Transverse colon (tissue), 4 donors: Measurements from ENCODE around the gene CCL22. TPM values are rescaled to one million over a fixed set of nuclear protein-coding genes. Genes with fewer than 3 reads are reported as not detected.

ENCODE experiments used
- DNase-seq: peaks from one replicate; pipeline ENCODE4 v3.0.0-alpha.2; 2019
- H3K27ac ChIP-seq, 4 donors: fragments of 200-600 bp; sonication (generic); 2 replicates each; pipeline ENCODE4 v1.5.1; 2016 to 2018; ENCODE audit warnings: inconsistent platforms in 4 of 4
- H3K27me3 ChIP-seq: fragments of 200-600 bp; sonication (generic); 2 replicates; pipeline ENCODE4 v1.5.1; 2017; ENCODE audit warnings: inconsistent platforms
- H3K36me3 ChIP-seq, 4 donors: fragments of 200-600 bp; sonication (generic); 2 replicates each; pipeline ENCODE4 v1.5.1; 2017 to 2019; ENCODE audit warnings: inconsistent platforms in 4 of 4
- H3K4me1 ChIP-seq, 4 donors: fragments of 200-600 bp; sonication (generic); 2 replicates each; pipeline ENCODE4 v1.5.1; 2017 to 2020; ENCODE audit warnings: inconsistent platforms in 4 of 4
- H3K4me3 ChIP-seq, 4 donors: fragments of 200-600 bp; sonication (generic); 1 replicate in 1 of 4; 2 replicates in 3 of 4; pipeline versions ENCODE4 v1.5.1 to v1.6.1; 2017 to 2019; ENCODE audit warnings: inconsistent platforms in 4 of 4
- H3K9me3 ChIP-seq, 2 donors: fragments of 200-600 bp; sonication (generic); 2 replicates each; pipeline ENCODE4 v1.5.1; 2017 to 2019; ENCODE audit warnings: inconsistent platforms in 2 of 2
- EP300 ChIP-seq: sonication (generic); formaldehyde crosslinking; IDR thresholded peaks from one replicate; pipeline ENCODE4 v1.6.1; 2017; ENCODE audit warnings: antibody characterized with exemption, low read depth
- POLR2A ChIP-seq: fragments of 450-650 bp; IDR thresholded peaks from one replicate; pipeline ENCODE4 v1.6.1; 2016; ENCODE audit warnings: antibody characterized with exemption, mild to moderate bottlenecking, moderate library complexity
- POLR2AphosphoS5 ChIP-seq, 3 donors: sonication (generic); formaldehyde crosslinking; IDR thresholded peaks; one replicate each; pipeline ENCODE4 v1.6.1; 2016; ENCODE audit warnings: antibody characterized with exemption in 3 of 3
- WGBS, 2 donors: methylation state at CpG; one replicate each; pipeline ENCODE4 v1.1.5; 2018; ENCODE audit warnings: low coverage in 1 of 2; 5-methylcytosine and 5-hydroxymethylcytosine counted together
- in situ Hi-C, 4 donors: fragments of 200-750 bp; cut with MboI; loops; one replicate each; pipeline versions ENCODE4 v1.15.0 to v1.15.1; 2017; ENCODE audit warnings: low sequenced_read_pairs in 3 of 4, low pct_ligation_motif_present in 1 of 4, low pct_unique_long_range_greater_than_20kb in 1 of 4
- intact Hi-C: fragments of 100-400 bp; cut with DNase I; formaldehyde crosslinking; loops from one replicate; pipeline ENCODE4 v1.15.1; 2023; ENCODE audit warnings: low total_unique reads
- total RNA-seq, 4 donors: library from RNA; depleted of rRNA; stranded (reverse); fragments of >200 nt; gene quantifications; one replicate each; pipeline ENCODE4 v1.1.0, GENCODE V29; 2016
- TF ChIP-seq, protein P1 (sequence below), 5 experiments: fragments of 200-600 bp in 3 of 5; fragments of 450-650 bp in 2 of 5; sonication (generic) in 3 of 5; IDR thresholded peaks; 1 replicate in 2 of 5; 2 replicates in 3 of 5; pipeline ENCODE4 v1.5.1; 2016 to 2017; ENCODE audit warnings: antibody characterized with exemption in 5 of 5, inconsistent platforms in 3 of 5, mild to moderate bottlenecking in 2 of 5, moderate library complexity in 1 of 5

CCL22 gene
- total RNA-seq, 4 donors from 2014 or later = 0.64 TPM; not detected in 3

DNA sequence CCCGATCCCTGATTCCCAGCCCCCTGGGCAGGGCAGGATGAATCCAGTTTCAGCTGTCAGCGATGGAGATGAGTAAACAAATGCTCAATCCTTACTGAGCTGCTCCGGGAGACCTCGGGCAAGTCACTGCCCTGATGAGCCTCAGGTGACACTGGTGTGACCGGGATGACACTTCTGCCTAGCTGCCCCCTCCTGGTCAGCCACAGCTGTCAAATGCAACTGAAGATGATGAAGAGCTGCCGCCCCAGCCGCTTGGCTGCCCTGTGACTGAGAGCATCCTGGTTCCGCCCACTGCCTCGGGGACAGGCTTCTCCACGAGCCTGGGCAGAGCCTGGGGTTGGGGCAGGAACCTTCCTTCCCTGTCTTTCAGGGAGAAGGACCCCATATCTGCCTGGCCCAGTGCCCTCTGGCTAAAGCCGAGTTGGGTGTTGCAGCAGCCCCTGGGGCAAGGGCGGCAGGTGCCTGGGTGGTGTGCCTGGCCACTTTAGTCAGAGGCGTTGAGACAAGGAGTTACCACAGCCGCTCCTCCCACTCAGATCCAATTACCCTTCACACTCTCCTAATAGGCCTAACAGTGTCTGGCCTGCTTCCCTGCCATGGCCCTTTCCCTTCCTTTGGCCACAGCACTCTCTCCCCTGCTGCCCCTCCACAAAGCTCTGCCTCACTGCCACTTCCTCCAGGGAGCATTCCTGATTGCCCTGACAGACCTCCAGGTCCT is 51.4 kb downstream of the CCL22 start:
- no peaks in the 10 kb centered on the region for H3K4me1 ChIP-seq
- H3K27me3 ChIP-seq = no peaks in the 10 kb centered on the region
- no peaks in the 10 kb centered on the region for H3K9me3 ChIP-seq
- no peak for DNase-seq
- TF ChIP-seq, protein P1, sequence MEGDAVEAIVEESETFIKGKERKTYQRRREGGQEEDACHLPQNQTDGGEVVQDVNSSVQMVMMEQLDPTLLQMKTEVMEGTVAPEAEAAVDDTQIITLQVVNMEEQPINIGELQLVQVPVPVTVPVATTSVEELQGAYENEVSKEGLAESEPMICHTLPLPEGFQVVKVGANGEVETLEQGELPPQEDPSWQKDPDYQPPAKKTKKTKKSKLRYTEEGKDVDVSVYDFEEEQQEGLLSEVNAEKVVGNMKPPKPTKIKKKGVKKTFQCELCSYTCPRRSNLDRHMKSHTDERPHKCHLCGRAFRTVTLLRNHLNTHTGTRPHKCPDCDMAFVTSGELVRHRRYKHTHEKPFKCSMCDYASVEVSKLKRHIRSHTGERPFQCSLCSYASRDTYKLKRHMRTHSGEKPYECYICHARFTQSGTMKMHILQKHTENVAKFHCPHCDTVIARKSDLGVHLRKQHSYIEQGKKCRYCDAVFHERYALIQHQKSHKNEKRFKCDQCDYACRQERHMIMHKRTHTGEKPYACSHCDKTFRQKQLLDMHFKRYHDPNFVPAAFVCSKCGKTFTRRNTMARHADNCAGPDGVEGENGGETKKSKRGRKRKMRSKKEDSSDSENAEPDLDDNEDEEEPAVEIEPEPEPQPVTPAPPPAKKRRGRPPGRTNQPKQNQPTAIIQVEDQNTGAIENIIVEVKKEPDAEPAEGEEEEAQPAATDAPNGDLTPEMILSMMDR (IDR thresholded peaks at IDR 0.05) = no peak
- TF ChIP-seq POLR2A (no peak), POLR2AphosphoS5 (IDR thresholded peaks at IDR 0.05) (no peak)
- H3K4me3 ChIP-seq = no peak overlapping the region
- H3K36me3 ChIP-seq = no peaks in the 10 kb centered on the region
- WGBS, 2 donors = 67 to 100% methylated on average over 1 to 13 of the region's 14 CpGs
- H3K27ac ChIP-seq = no peak overlapping the region
- in situ Hi-C loops (loop anchor here in 2 of 4 donors (10.0 to 25.0 kb wide), 2 partner anchors 105 to 323 kb away; partner anchors contain the start of gene CPNE2 (in 2 of the 2)), intact Hi-C loops (no loop called here)

DNA sequence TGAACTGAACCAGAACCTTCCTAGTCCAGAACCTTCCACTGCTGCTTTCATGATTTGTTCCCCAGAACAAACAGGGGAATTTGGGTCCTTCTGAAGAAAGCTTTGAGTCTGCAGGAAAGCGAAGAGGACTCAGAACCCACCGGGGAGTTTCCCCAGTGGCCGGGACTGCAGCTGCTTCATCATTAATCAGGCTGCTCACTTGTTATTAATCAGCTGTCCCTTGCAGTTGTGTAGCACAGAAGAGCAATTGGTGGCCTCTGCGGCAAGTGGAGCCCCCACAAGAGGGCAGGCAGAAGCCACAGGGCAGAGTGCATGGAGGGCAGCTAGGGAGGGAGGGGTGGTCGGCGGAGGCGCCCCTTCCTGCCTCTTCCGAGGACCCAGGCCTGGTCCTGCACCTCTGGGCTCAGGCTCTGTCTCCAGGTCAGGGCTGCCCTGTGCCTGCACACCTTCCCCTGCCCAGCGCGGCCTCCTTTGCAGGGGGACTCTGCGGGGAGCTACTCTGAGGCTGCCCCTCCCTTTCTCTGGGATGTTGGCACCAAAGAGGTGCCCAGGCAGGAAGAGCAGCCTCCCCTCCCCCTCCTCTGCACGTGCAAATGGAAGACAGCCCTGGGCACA is 52.9 kb downstream of the CCL22 start:
- 61% methylated on average over 12 of the region's 12 CpGs; no CpG with 5 or more reads in 1 of the 2 donors for WGBS, 2 donors
- Histone ChIP-seq H3K4me1 (peaks cover 0 to 3% (median 2%) of the 10 kb centered on the region in 4 donors), H3K36me3 (no peaks in the 10 kb centered on the region), H3K9me3 (no peaks in the 10 kb centered on the region), H3K4me3 (no peak overlapping the region), H3K27me3 (no peaks in the 10 kb centered on the region), H3K27ac (no peak overlapping the region)
- in situ Hi-C loops = loop anchor here in 2 of 4 donors (10.0 to 25.0 kb wide), 2 partner anchors 107 to 324 kb away; partner anchors contain the start of gene CPNE2 (in 2 of the 2)
- DNase-seq = no peak
- intact Hi-C loops = no loop called here
- no peak for TF ChIP-seq POLR2A
- TF ChIP-seq, protein P1 (IDR thresholded peaks at IDR 0.05) = no peak
- no peak for TF ChIP-seq EP300

DNA sequence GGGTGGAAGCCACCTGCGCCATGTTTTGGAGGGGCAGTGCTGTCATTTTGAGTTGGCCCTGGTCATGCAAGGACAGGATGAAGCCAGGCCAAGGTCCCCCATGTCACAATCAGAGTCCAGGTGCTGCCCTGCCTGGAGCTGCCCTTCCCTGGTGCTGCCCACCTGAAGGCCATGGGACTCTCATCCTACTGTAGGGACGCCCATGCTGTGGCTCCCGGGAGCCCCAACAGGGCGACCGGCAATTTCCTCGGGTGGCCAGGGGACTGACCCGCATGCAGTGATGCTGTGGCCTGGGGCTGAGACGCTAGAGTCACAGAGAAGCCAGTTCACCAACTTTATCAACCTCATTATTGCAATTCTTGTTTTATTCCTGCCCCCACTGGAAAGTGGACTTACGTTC is 54.0 kb downstream of the CCL22 start:
- Histone ChIP-seq H3K27me3 (no peaks in the 10 kb centered on the region), H3K9me3 (no peaks in the 10 kb centered on the region), H3K36me3 (no peaks in the 10 kb centered on the region), H3K4me1 (peaks cover 6 to 13% (median 12%) of the 10 kb centered on the region in 4 donors), H3K4me3 (no peak overlapping the region), H3K27ac (no peak overlapping the region)
- WGBS, 2 donors = 82% methylated on average over 9 of the region's 9 CpGs; no CpG with 5 or more reads in 1 of the 2 donors
- in situ Hi-C loops (loop anchor here in 2 of 4 donors (10.0 to 25.0 kb wide), 2 partner anchors 108 to 325 kb away; partner anchors contain the start of gene CPNE2 (in 2 of the 2)), intact Hi-C loops (no loop called here)
- TF ChIP-seq EP300 (no peak), POLR2A (no peak), POLR2AphosphoS5 (IDR thresholded peaks at IDR 0.05) (no peak)
- TF ChIP-seq, protein P1 (IDR thresholded peaks at IDR 0.05) = no peak
- no peak for DNase-seq

DNA sequence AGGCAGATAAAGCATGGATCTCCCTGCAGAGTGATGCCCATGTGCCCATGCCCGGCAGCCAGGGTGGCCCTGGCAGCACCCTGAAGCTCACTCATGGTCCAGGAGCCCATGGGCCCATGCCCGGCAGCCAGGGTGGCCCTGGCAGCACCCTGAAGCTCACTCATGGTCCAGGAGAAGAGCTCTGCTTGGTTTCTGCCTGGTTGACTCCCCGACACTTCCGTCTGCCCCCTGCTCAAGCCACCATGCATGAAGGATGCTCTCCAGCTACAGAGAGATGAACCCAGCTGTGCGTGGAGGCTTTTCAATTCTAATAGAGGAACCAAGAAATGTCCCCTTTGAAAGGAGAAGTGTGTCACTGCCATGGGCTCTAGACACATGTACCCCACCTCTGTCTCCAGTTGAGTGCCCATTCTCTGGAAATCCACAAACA is 54.7 kb downstream of the CCL22 start:
- DNase-seq = no peak
- Histone ChIP-seq H3K27ac (no peak overlapping the region), H3K9me3 (no peaks in the 10 kb centered on the region), H3K4me1 (peaks cover 6 to 16% (median 12%) of the 10 kb centered on the region in 4 donors), H3K27me3 (no peaks in the 10 kb centered on the region), H3K4me3 (no peak overlapping the region), H3K36me3 (no peaks in the 10 kb centered on the region)
- intact Hi-C loops (no loop called here), in situ Hi-C loops (loop anchor here in 2 of 4 donors (10.0 to 25.0 kb wide), 2 partner anchors 109 to 326 kb away; partner anchors contain the start of gene CPNE2 (in 2 of the 2))
- no peak for TF ChIP-seq EP300
- TF ChIP-seq, protein P1 (IDR thresholded peaks at IDR 0.05) = no peak
- no peak for TF ChIP-seq POLR2A
- TF ChIP-seq POLR2AphosphoS5 (IDR thresholded peaks at IDR 0.05) = no peak
- WGBS, 2 donors = 53 to 100% methylated on average over 2 to 5 of the region's 5 CpGs
